ENCODE results near the gene NPTXR.
"Not testable (repeated sequence)": the region's sequence is repeated elsewhere in the genome, so short reads cannot be mapped to it uniquely, and the experiment has no call there.

NPTXR gene

GRCh38 chr22:38868886-38869381 is 25.1 kb upstream of the NPTXR start:
- peak; percentile 71 for DNase-seq (ENCODE audit: low read depth)

- no peak for DNase-seq (ENCODE audit: low read depth)
Observed at GRCh38 chr22:38868286-38868721, 24.5 kb upstream of the NPTXR start.

DNA sequence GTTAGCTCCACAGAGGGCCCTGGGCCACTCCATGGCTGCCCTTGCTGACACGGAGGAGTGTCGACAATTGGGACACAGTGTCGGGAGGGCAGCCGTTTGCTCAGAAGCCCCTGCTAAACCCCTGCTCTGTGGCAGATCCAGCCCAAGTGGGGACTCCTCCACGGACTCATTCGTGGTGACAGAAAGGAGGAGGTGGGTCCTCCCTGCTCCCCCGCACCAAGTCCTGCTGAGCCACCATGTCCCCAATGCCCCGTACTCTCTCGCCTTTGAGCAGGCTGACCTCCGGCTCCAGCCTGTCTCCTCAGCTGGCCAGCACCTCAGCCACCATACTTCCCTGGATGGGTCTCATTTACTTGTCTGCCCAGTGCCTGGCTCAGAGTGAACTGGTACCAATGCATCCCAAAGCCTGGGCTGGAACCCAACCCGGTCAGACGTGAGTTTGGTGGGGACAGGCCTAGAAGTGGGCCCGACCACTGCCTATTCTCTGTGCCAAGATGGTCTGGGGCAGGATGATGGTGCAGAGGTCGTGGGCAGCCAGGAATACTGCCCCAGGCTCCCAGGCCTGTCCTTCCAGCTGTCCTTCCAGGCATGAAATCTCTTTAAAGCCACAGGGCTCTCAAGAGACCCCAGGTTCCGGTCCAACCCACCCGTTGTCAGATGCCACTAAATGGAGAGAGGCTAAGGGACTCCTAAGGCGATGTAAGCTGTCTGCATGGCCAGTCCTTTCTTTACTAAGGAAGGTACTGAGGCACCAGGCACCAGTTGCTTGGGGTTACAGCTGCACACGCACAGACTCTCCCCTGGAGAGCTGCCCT is 23.9 kb upstream of the NPTXR start:
- no peak for DNase-seq (ENCODE audit: low read depth)

DNA sequence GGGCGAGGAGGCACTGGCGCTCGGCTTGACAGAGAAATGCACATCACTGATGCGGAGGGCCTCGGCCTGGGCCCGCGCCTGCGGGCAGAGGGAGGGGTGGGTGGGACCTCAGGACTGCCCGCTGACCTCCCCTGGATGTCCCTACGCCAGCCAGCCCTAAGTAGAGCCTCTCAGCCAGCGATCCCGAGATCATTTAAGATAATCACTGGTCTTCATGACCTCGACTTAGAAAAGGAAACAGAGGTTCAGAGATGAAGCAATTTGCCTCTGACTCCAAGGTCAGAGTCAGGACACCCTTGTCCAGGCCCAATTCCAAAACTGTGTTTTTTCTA is 23.3 kb upstream of the NPTXR start:
- no peak for DNase-seq (ENCODE audit: low read depth)

DNA sequence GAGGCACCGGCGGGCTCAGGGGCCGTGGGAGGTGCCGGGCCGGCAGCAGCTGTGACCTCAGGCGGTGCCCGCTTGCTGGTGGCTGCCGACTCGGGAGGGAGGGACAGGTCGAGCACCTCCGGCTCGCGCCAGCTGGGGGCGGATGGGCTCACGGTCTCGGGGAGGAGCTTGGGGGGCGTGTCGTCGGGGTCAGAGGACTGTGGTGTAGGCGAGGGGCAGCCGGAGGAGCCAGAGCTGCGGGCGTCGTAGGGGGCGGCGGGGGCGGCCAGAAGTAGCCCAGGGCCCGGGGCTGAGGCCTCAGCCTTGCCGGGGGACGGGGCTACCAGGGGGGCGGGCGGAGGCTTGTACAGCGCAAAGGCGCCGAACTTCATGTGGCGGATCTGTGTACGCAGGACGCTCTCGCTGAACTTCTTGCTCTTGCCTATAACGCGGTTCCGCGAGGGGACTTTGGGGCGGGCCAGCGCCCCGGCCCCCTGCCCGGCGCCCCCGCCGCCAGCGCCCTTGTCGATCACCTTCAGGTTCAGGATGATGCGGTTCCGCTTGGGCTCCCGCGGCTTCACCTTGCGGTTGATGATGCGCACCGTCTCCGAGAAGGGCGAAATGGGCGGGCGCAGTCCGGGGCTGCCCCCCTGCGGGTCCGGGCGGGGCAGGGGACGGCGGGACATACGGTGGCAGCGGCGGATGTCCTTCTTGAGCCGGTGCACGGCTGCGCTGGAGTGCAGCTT is 22.7 kb upstream of the NPTXR start:
- no peak for DNase-seq (ENCODE audit: low read depth)

DNA sequence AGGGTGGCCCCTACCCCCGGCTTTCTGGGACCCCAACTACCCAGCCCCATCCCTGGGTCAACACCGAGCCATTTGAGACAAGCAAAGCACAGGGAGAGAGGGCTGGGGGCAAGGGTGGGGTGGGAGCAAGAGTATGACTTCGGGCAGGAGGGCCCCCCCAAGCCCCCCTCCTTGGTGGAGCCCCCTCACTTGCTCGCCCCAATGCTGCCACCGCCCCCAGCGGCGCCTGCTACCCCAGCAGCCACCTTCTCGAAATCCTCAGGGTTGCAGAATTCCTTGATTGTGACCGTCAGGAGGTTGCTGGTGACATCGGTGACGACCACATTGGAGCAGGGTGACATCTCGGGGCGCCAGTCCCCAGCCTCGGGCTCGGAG is 22.2 kb upstream of the NPTXR start:
- no peak for DNase-seq (ENCODE audit: low read depth)

DNA sequence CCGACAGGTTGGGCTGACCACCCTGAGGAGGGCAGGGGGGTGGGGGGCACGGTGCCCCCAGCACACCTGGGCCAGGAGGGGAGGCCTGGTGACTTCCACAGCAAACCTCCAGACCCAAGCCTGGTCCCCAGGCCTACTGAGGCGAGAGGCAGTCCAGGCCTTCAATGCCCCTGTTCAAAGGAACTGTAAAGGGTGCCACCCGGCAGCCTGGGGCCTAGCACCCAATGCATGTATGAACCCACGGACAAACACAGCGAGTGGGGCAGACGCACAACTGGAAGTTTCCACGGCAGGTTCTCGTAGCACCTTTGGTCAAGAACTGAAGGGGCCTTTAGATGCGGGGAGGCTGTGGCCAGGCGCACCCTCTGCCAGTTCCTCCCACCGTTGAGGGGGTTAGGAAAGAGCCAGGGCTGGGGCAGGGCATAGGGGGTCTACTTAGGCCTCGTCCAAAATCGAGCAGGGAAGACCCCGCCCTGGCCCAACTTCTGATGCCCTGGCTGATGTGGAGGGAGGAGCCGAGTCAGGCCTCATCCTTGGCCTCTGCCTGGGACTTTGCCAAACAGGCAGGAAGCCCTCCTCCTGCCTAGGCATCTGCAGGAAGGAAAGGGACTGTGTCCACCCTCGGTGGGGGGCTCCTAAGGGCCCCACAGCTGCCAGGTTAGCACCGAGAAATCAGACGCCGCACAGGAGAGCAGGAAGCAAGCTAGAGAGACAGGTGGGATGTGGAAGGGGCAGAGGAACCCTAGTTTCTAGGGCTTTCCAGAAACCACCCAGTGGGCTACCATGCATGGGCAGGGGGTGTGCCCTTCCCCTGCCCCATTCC is 21.6 kb upstream of the NPTXR start:
- DNase-seq (ENCODE audit: low read depth), result no peak

GRCh38 chr22:38864361-38865191 is 20.7 kb upstream of the NPTXR start:
- DNase-seq (ENCODE audit: low read depth), result no peak

GRCh38 chr22:38863531-38864131 is 19.8 kb upstream of the NPTXR start:
- DNase-seq (ENCODE audit: low read depth), result no peak

GRCh38 chr22:38862375-38863329 is 18.8 kb upstream of the NPTXR start:
- peak; percentile 20 for DNase-seq (ENCODE audit: low read depth)

- DNase-seq (ENCODE audit: low read depth), result no peak
Observed at GRCh38 chr22:38861927-38862326, 18.1 kb upstream of the NPTXR start.

DNA sequence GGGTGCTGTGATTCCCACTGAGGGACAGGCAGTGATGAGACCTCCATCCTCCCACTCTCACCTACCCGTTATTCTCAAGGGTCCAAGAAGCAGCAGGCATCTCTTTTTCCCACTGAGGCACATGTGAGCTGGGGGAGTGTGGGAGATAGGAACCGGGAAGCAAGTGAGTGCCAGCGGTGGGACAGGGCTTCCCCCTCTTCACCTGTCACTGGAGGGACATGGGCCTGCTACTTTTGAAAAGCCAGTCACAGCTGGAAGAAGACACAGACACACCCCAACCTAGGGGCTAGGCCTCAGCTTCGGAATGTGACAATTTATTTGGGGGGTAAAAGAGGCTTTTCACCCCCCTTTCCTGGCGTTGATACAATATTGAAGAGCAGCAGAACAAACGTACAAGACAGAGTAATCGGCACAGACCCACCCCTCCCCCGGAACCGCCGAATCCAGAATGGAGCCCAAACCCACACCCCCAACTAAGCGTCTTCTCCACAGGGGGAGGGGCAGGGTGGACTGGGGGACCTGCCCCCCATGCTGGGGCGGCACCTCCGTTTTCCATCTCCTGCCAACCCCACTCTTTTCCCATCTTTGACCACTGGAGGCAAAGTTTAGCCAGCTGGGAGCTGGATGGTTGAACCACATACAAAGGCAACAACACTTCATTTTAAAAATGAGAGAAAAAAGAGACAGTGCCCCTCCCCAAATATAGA is 17.5 kb upstream of the NPTXR start:
- no peak for DNase-seq (ENCODE audit: low read depth)

GRCh38 chr22:38860283-38861169 is 16.7 kb upstream of the NPTXR start:
- no peak for DNase-seq (ENCODE audit: low read depth)

GRCh38 chr22:38859581-38860282 is 15.9 kb upstream of the NPTXR start:
- no peak for DNase-seq (ENCODE audit: low read depth)

DNA sequence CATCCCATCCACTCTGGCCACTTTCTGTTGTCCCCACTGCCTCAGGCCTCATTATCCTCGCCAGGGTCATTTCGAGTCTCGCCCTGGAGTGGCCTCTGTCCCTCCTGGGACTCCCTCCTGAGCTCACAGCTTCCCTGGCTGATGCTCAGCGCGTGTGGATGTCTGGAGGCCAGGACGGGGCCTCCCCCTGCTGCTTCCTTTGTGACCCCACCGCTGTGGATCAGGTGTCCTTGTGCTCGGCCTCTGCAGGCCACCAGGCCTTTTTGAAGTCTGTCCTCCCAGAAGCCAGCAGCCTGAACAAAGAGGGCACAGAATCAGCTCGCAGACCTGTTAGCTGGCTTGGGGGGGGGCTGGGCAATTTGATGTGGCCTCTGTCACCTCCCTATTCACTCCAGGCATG is 14.7 kb upstream of the NPTXR start:
- DNase-seq (ENCODE audit: low read depth), result no peak

DNA sequence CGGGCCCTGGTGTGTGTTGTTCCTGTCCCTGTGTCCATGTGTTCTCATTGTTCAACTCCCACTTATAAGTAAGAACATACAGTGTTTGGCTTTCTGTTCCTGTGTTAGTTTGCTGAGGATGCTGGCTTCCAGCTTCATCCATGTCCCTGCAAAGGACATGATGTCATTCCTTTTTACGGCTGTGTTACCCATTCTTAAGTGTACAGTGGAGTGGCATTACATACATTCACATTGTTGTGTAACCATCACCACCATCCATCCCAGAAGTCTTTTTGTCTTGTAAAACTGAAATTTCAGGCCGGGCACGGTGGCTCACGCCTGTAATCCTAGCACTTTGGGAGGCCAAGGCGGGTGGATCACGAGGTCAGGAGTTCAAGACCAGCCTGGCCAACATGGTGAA is 10.6 kb upstream of the NPTXR start:
- DNase-seq (ENCODE audit: low read depth), result not testable (repeated sequence)

DNA sequence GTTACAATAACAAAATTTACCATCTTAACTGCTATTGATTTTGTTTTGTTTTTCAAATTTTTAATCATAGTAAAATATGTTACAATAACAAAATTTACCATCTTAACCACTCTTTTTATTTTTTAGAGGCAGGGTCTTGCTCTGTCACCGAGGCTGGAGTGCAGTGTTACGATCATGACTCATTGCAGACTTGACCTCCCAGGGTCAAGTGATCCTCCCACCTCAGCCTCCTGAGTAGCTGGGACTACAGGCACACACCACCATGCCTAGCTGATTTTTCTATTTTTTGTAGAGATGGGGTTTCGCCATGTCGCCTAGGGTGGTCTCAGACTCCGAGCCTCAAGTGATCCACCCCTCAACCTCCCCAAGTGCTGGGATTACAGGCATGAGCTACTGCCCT is 10.1 kb upstream of the NPTXR start:
- DNase-seq (ENCODE audit: low read depth), result not testable (repeated sequence)

- DNase-seq (ENCODE audit: low read depth), result no peak
Observed at GRCh38 chr22:38853196-38853651, 9.4 kb upstream of the NPTXR start.

All from EH (cell line).